ENCODE data around the gene PCBP3. TPM values are rescaled to one million over a fixed set of nuclear protein-coding genes. Genes with fewer than 3 reads are reported as not detected.
"Not testable (repeated sequence)": the region's sequence is repeated elsewhere in the genome, so short reads cannot be mapped to it uniquely, and the experiment has no call there.

PCBP3 gene
- total RNA-seq, 1 experiment from 2014 or later: 10.9 TPM

DNA sequence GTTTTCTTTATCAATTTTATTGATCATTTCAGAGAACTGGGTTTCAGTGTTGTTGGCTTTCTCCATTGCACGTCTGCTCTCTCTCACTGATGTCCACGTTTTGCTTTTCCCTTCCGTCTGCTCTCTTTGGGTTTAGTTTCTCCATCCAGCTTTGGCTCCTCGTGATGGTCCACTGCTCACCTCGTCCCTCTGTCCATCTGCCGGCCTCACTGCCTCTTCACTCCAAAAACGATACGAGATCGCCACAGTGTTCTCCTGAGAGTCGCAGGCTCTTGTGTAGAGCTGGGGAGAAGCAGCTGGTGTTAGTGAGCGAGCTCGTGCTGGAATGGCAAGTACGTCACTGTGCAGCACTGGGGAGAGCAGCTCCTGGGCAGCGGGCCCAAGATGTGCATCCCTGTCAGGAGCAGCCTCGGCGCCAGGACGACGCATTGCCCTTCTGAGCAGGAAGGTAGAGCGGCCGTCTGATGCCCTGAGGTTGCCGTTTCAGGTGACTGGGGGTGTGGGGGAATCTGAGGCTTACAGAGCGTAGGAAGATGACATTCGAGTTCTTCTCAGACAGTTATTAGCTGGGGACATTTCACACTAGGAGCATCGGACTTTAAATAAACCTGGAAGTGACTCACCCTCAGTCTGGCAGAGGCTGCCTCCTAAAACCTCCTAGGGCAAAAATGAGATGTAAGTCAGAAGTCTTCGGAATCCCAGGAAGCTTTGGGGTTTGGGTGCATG, 31.4 kb upstream of the PCBP3 start:
- no peak overlapping the region for H3K4me2 ChIP-seq (ENCODE audit: insufficient read depth, insufficient read length, low read length)
- H3K79me2 ChIP-seq (ENCODE audit: insufficient read depth, low read length): peaks cover 2% of the 10 kb centered on the region; the same call in 1 of the 2 replicates
- no peaks in the 10 kb centered on the region for H4K20me1 ChIP-seq (ENCODE audit: control insufficient read depth, insufficient read depth, insufficient read length)
- no peak overlapping the region for H3T11ph ChIP-seq (ENCODE audit: low read length)
- H2BK20ac ChIP-seq (ENCODE audit: low read depth, low read length, poor library complexity, severe bottlenecking): no peak overlapping the region
- no peaks in the 10 kb centered on the region for H3K23me2 ChIP-seq (ENCODE audit: insufficient read length, low read depth, low read length, poor library complexity, severe bottlenecking)
- H3K9me3 ChIP-seq (ENCODE audit: control insufficient read depth, low read depth, low read length): no peaks in the 10 kb centered on the region
- H3K14ac ChIP-seq (ENCODE audit: insufficient read depth, low read length): no peak overlapping the region
- no peak overlapping the region for H3K18ac ChIP-seq (ENCODE audit: insufficient read length, low read depth, low read length)
- H3K56ac ChIP-seq (ENCODE audit: insufficient read length, low read depth, low read length): no peak overlapping the region
- no peak overlapping the region for H3K27ac ChIP-seq (ENCODE audit: insufficient read length, low read depth, low read length)
- H3K23ac ChIP-seq (ENCODE audit: insufficient read length, low read depth, low read length): no peak overlapping the region
- no CpG with 5 or more reads among the region's 25 CpGs for WGBS (ENCODE audit: extremely low coverage, insufficient read length, low lambda C conversion rate)
- no peak overlapping the region for H4K8ac ChIP-seq (replicated peaks; ENCODE audit: insufficient read length, low read depth, low read length)
- no peak overlapping the region for H2BK15ac ChIP-seq (ENCODE audit: low read depth, low read length)
- no peak overlapping the region for H2BK12ac ChIP-seq (ENCODE audit: insufficient read length, low read depth, low read length)
- Mint-ChIP-seq H3K4me3 (no peak overlapping the region), H3K27ac (no peak overlapping the region), H3K36me3 (ENCODE audit: insufficient read depth in 1 of 3, low read depth in 3 of 3) (no peaks in the 10 kb centered on the region), H3K9me3 (peaks cover 0 to 2% of the 10 kb centered on the region in 2 experiments; a peak in 2 of 5 replicates), H3K27me3 (ENCODE audit: low read depth) (peaks cover 25% of the 10 kb centered on the region), H3K4me1 (peaks cover 7 to 16% of the 10 kb centered on the region in 2 experiments)
- no peak for TF ChIP-seq CTCF (conservative IDR thresholded peaks at IDR 0.05)
- peak; percentile 18 for DNase-seq
- no peak overlapping the region for H2BK5ac ChIP-seq (ENCODE audit: insufficient read length, low read length)
- no peaks in the 10 kb centered on the region for H3K4me1 ChIP-seq (ENCODE audit: insufficient read depth, low read length)
- no peak overlapping the region for H2BK120ac ChIP-seq (ENCODE audit: low read depth, low read length, poor library complexity, severe bottlenecking)
- no peak overlapping the region for H2AK5ac ChIP-seq (ENCODE audit: insufficient read length, low read length)
- no peak overlapping the region for H4K5ac ChIP-seq (ENCODE audit: insufficient read length, low read depth, low read length)
- H3K4ac ChIP-seq (ENCODE audit: low read depth, low read length): no peak overlapping the region
- no peaks in the 10 kb centered on the region for H3K79me1 ChIP-seq (ENCODE audit: insufficient read depth, low read depth, low read length, poor library complexity, severe bottlenecking)
- H3K9ac ChIP-seq (ENCODE audit: extremely low read depth, insufficient read length, low read length): no peak overlapping the region
- peaks cover 3% of the 10 kb centered on the region; the same call in 1 of the 2 replicates for H3K27me3 ChIP-seq (ENCODE audit: insufficient read depth, low read length)
- no peak overlapping the region for H2AFZ ChIP-seq (ENCODE audit: low read length)
- no peak overlapping the region for H4K91ac ChIP-seq (ENCODE audit: insufficient read length, low read depth, low read length)

DNA sequence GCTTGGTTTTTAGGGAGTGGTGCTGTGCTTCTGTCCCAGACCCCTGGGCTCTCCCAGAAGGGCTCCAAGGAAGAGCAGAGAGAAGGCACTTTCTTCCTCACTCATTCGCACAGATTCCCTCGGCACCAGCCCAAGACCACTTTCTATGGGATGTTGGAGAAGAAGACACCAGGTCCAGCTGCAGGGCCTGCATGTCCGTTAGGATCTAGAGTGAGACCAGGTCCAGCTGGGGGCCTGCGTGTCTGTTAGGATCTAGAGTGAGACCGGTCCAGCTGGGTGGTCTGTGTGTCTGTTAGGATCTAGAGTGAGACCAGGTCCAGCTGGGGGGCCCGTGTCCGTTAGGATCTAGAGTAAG, 30.9 kb upstream of the PCBP3 start:
- H2BK15ac ChIP-seq (ENCODE audit: low read depth, low read length); H2BK120ac ChIP-seq (ENCODE audit: low read depth, low read length, poor library complexity, severe bottlenecking); H2BK12ac ChIP-seq (ENCODE audit: insufficient read length, low read depth, low read length); H3K79me2 ChIP-seq (ENCODE audit: insufficient read depth, low read length); H4K91ac ChIP-seq (ENCODE audit: insufficient read length, low read depth, low read length); H3K9me3 ChIP-seq (ENCODE audit: control insufficient read depth, low read depth, low read length); H4K5ac ChIP-seq (ENCODE audit: insufficient read length, low read depth, low read length); H2AK5ac ChIP-seq (ENCODE audit: insufficient read length, low read length); H3K4me2 ChIP-seq (ENCODE audit: insufficient read depth, insufficient read length, low read length); H3K79me1 ChIP-seq (ENCODE audit: insufficient read depth, low read depth, low read length, poor library complexity, severe bottlenecking); H3K27ac Mint-ChIP-seq; H2AFZ ChIP-seq (ENCODE audit: low read length); H3K18ac ChIP-seq (ENCODE audit: insufficient read length, low read depth, low read length); H3K14ac ChIP-seq (ENCODE audit: insufficient read depth, low read length); H4K20me1 ChIP-seq (ENCODE audit: control insufficient read depth, insufficient read depth, insufficient read length); H3K23ac ChIP-seq (ENCODE audit: insufficient read length, low read depth, low read length); H3K4me3 Mint-ChIP-seq; H2BK20ac ChIP-seq (ENCODE audit: low read depth, low read length, poor library complexity, severe bottlenecking); H3K27me3 ChIP-seq (ENCODE audit: insufficient read depth, low read length); H3K36me3 Mint-ChIP-seq (ENCODE audit: insufficient read depth in 1 of 3, low read depth in 3 of 3); H3K9me3 Mint-ChIP-seq; H3K9ac ChIP-seq (ENCODE audit: extremely low read depth, insufficient read length, low read length); H3T11ph ChIP-seq (ENCODE audit: low read length); H3K4ac ChIP-seq (ENCODE audit: low read depth, low read length); H3K27ac ChIP-seq (ENCODE audit: insufficient read length, low read depth, low read length); H2BK5ac ChIP-seq (ENCODE audit: insufficient read length, low read length); H3K56ac ChIP-seq (ENCODE audit: insufficient read length, low read depth, low read length); H3K23me2 ChIP-seq (ENCODE audit: insufficient read length, low read depth, low read length, poor library complexity, severe bottlenecking); H3K4me1 ChIP-seq (ENCODE audit: insufficient read depth, low read length); H4K8ac ChIP-seq (replicated peaks; ENCODE audit: insufficient read length, low read depth, low read length): not testable (repeated sequence)
- no CpG with 5 or more reads among the region's 7 CpGs for WGBS (ENCODE audit: extremely low coverage, insufficient read length, low lambda C conversion rate)
- Mint-ChIP-seq H3K4me1 (peaks cover 10 to 18% of the 10 kb centered on the region in 2 experiments), H3K27me3 (ENCODE audit: low read depth) (peaks cover 23% of the 10 kb centered on the region)
- peak; percentile 15 for DNase-seq
